ENCODE data around the gene DAPK2.

DNA sequence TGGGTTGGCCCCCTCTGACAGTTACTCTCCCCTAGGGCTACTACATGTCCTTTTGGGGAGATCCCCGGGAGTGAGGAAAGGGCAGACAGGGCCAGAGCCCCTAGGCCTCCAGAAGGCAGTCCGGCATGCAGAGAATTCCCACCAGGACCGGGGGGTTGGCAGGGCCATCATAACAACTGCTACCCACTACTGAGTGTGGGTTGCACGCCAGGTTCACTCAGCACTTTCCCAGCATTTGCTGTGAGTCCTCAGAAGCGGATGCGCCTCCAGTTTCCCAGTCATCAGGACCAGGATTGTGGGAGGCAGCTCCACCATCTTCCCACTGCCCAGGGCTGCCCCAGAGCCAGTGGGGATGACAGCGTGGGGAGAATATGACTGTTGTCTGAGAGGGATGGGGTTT is 161.3 kb downstream of the DAPK2 start:
- TF ChIP-seq, protein P1, sequence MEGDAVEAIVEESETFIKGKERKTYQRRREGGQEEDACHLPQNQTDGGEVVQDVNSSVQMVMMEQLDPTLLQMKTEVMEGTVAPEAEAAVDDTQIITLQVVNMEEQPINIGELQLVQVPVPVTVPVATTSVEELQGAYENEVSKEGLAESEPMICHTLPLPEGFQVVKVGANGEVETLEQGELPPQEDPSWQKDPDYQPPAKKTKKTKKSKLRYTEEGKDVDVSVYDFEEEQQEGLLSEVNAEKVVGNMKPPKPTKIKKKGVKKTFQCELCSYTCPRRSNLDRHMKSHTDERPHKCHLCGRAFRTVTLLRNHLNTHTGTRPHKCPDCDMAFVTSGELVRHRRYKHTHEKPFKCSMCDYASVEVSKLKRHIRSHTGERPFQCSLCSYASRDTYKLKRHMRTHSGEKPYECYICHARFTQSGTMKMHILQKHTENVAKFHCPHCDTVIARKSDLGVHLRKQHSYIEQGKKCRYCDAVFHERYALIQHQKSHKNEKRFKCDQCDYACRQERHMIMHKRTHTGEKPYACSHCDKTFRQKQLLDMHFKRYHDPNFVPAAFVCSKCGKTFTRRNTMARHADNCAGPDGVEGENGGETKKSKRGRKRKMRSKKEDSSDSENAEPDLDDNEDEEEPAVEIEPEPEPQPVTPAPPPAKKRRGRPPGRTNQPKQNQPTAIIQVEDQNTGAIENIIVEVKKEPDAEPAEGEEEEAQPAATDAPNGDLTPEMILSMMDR (conservative IDR thresholded peaks at IDR 0.05; ENCODE audit: low read depth, low read length): no peak
- no peak for TF ChIP-seq POLR2A (IDR thresholded peaks at IDR 0.05; ENCODE audit: low read depth, low read length)
- no peak for TF ChIP-seq MXI1 (IDR thresholded peaks at IDR 0.05; ENCODE audit: borderline replicate concordance, low read depth, low read length)
- no peak for TF ChIP-seq BHLHE40 (IDR thresholded peaks at IDR 0.05; ENCODE audit: low read depth, low read length)
- no peak for TF ChIP-seq MAZ (IDR thresholded peaks at IDR 0.05; ENCODE audit: borderline replicate concordance, low read depth, low read length)
- TF ChIP-seq SMC3 (IDR thresholded peaks at IDR 0.05; ENCODE audit: low read depth, low read length): no peak
- TF ChIP-seq RFX5 (IDR thresholded peaks at IDR 0.05; ENCODE audit: low read depth, low read length): no peak
- no peak for TF ChIP-seq CEBPB (IDR thresholded peaks at IDR 0.05; ENCODE audit: low read depth, low read length)
